SK-N-SH (cell line): ENCODE data around the gene IGF1R. TPM values are rescaled to one million over a fixed set of nuclear protein-coding genes. Genes with fewer than 3 reads are reported as not detected.

Experiments
- CTCF ChIA-PET: fragments of 300-600, 350-600 bp; formaldehyde crosslinking; extraction: SDS; loops from one replicate; lab custom pipeline; 2021; lab: Yijun Ruan, JAX
- POLR2A ChIA-PET: fragments of 350-600 bp; sonication (Branson Sonifier 250); formaldehyde crosslinking; extraction: SDS; loops from one replicate; lab custom pipeline; 2020; ENCODE audit warnings: antibody characterized with exemption, inconsistent platforms; lab: Yijun Ruan, JAX
- DNase-seq: peaks from one replicate; pipeline ENCODE4 v3.0.0; 2012
- H2AFZ ChIP-seq: fragments of 200-600 bp; sonication (generic); 2 replicates; pipeline ENCODE4 v1.8.1; 2016; ENCODE audit warnings: antibody characterized with exemption, mild to moderate bottlenecking, low read depth
- H3F3A ChIP-seq: fragments of 200-600 bp; sonication (generic); replicated peaks from 2 replicates; pipeline ENCODE3; 2016; ENCODE audit warnings: antibody characterized with exemption, mild to moderate bottlenecking; ENCODE audit not compliant: insufficient read depth
- H3K27ac ChIP-seq, 2 experiments: fragments of 200-500 bp in 1 of 2; fragments of 200-600 bp in 1 of 2; sonication (Bioruptor generic) in 1 of 2; sonication (generic), shearing (Covaris generic) in 1 of 2; 2 replicates each; pipeline versions ENCODE4 v1.5.1 to v1.6.1; 2014 to 2016; ENCODE audit warnings: low read depth in 2 of 2, inconsistent platforms in 1 of 2, low read length in 1 of 2, mild to moderate bottlenecking in 1 of 2, mixed read lengths in 1 of 2
- H3K27me3 ChIP-seq: fragments of 200-600 bp; sonication (generic), shearing (Covaris generic); 2 replicates; pipeline ENCODE4 v1.6.1; 2016; ENCODE audit warnings: mixed run types; ENCODE audit not compliant: insufficient read depth
- H3K36me3 ChIP-seq, 2 experiments: fragments of 200-500 bp in 1 of 2; fragments of 200-600 bp in 1 of 2; sonication (Bioruptor generic) in 1 of 2; sonication (generic) in 1 of 2; replicated peaks in 1 of 2; 2 replicates each; pipeline versions ENCODE3 to v1.5.1; 2014 to 2016; ENCODE audit warnings: low read length in 1 of 2, mild to moderate bottlenecking in 1 of 2; ENCODE audit not compliant: insufficient read depth in 2 of 2, control insufficient read depth in 1 of 2
- H3K4me1 ChIP-seq, 2 experiments: fragments of 200-500 bp in 1 of 2; fragments of 200-600 bp in 1 of 2; sonication (Bioruptor generic) in 1 of 2; sonication (generic), shearing (Covaris generic) in 1 of 2; 2 replicates each; pipeline versions ENCODE4 v1.5.1 to v1.6.1; 2014 to 2016; ENCODE audit warnings: low read depth in 1 of 2, low read length in 1 of 2, mixed run types in 1 of 2; ENCODE audit not compliant: insufficient read depth in 2 of 2, control insufficient read depth in 1 of 2
- H3K4me2 ChIP-seq: fragments of 200-600 bp; sonication (generic), shearing (Covaris generic); 2 replicates; pipeline ENCODE4 v1.6.1; 2017; ENCODE audit warnings: mixed run types
- H3K4me3 ChIP-seq, 2 experiments: fragments of 200-500 bp in 1 of 2; fragments of 200-600 bp in 1 of 2; sonication (Bioruptor generic) in 1 of 2; sonication (generic), shearing (Covaris generic) in 1 of 2; 2 replicates each; pipeline versions ENCODE4 v1.5.1 to v1.8.1; 2014 to 2016; ENCODE audit warnings: low read depth in 2 of 2, inconsistent platforms in 1 of 2, low read length in 1 of 2, mild to moderate bottlenecking in 1 of 2, mixed read lengths in 1 of 2, moderate library complexity in 1 of 2
- H3K79me2 ChIP-seq: fragments of 200-600 bp; sonication (generic); 2 replicates; pipeline ENCODE4 v1.8.1; 2017; ENCODE audit warnings: mild to moderate bottlenecking; ENCODE audit not compliant: insufficient read depth
- H3K9ac ChIP-seq: fragments of 200-600 bp; sonication (generic); 2 replicates; pipeline ENCODE4 v1.6.1; 2017; ENCODE audit warnings: mixed run types
- H3K9me2 ChIP-seq: fragments of 200-600 bp; sonication (generic); 2 replicates; pipeline ENCODE4 v1.6.1; 2017; ENCODE audit warnings: mixed run types
- H3K9me3 ChIP-seq: fragments of 200-600 bp; sonication (generic); 2 replicates; pipeline ENCODE4 v1.6.1; 2017; ENCODE audit warnings: mixed run types, mild to moderate bottlenecking, moderate library complexity
- H4K20me1 ChIP-seq: fragments of 200-600 bp; sonication (generic); 2 replicates; pipeline ENCODE4 v1.6.1; 2017; ENCODE audit warnings: mild to moderate bottlenecking, mixed run types; ENCODE audit not compliant: insufficient read depth
- CHD2 ChIP-seq: fragments of 150-350 bp; IDR thresholded peaks from 2 replicates; pipeline ENCODE4 v1.6.1; 2018; ENCODE audit warnings: low read length; ENCODE audit not compliant: partially characterized antibody
- CTCF ChIP-seq: fragments of 200-600 bp; sonication (generic); IDR thresholded peaks from 2 replicates; pipeline ENCODE4 v1.6.1; 2017; ENCODE audit warnings: antibody characterized with exemption, mild to moderate bottlenecking, moderate library complexity
- ELF1 ChIP-seq: IDR thresholded peaks from 2 replicates; pipeline ENCODE4 v1.4.0; 2012
- EP300 ChIP-seq, 2 experiments: IDR thresholded peaks; 2 replicates each; pipeline versions ENCODE4 v1.4.0 to v1.6.1; 2012; ENCODE audit warnings: borderline replicate concordance in 1 of 2, low read depth in 1 of 2, low read length in 1 of 2
- FOSL2 ChIP-seq: IDR thresholded peaks from 2 replicates; pipeline ENCODE4 v1.4.0; 2012; ENCODE audit warnings: low read depth, mild to moderate bottlenecking, moderate library complexity, borderline replicate concordance
- FOXJ3 ChIP-seq: sonication (generic); formaldehyde crosslinking; IDR thresholded peaks from 2 replicates; pipeline ENCODE4 v1.5.1; 2020; ENCODE audit warnings: mild to moderate bottlenecking, missing genetic modification reagents
- GABPA ChIP-seq: IDR thresholded peaks from 2 replicates; pipeline ENCODE4 v1.4.0; 2012; ENCODE audit warnings: low read depth, mild to moderate bottlenecking
- GATA2 ChIP-seq: sonication (generic); formaldehyde crosslinking; IDR thresholded peaks from 2 replicates; pipeline ENCODE4 v1.5.0; 2020; ENCODE audit warnings: mild to moderate bottlenecking, missing genetic modification reagents
- JUND ChIP-seq: IDR thresholded peaks from 2 replicates; pipeline ENCODE4 v1.4.0; 2012
- MEF2A ChIP-seq: IDR thresholded peaks from 2 replicates; pipeline ENCODE4 v1.4.0; 2012; ENCODE audit warnings: low read depth, borderline replicate concordance
- NFIC ChIP-seq: IDR thresholded peaks from 2 replicates; pipeline ENCODE4 v1.4.0; 2012; ENCODE audit warnings: borderline replicate concordance
- NRF1 ChIP-seq: IDR thresholded peaks from 2 replicates; pipeline ENCODE4 v1.6.1; 2012; ENCODE audit warnings: low read depth, mild to moderate bottlenecking, low read length
- PBX3 ChIP-seq: IDR thresholded peaks from 2 replicates; pipeline ENCODE4; 2012
- RAD21 ChIP-seq: IDR thresholded peaks from 2 replicates; pipeline ENCODE4 v1.6.1; 2012; ENCODE audit warnings: mild to moderate bottlenecking, low read length
- REST ChIP-seq: IDR thresholded peaks from 2 replicates; pipeline ENCODE4 v1.6.1; 2012; ENCODE audit warnings: mild to moderate bottlenecking, low read depth, low read length, moderate library complexity
- RFX5 ChIP-seq: IDR thresholded peaks from 2 replicates; pipeline ENCODE4 v1.6.1; 2012; ENCODE audit warnings: mild to moderate bottlenecking, improper control_type of control experiment, low read length
- RXRA ChIP-seq: IDR thresholded peaks from 2 replicates; pipeline ENCODE4 v1.4.0; 2012; ENCODE audit warnings: low read depth, mild to moderate bottlenecking, borderline replicate concordance
- SMC3 ChIP-seq: IDR thresholded peaks from 2 replicates; pipeline ENCODE4 v1.6.1; 2012; ENCODE audit warnings: low read depth, low read length, improper control_type of control experiment
- USF2 ChIP-seq: fragments of 150-350 bp; IDR thresholded peaks from 2 replicates; pipeline ENCODE4 v1.6.1; 2017; ENCODE audit warnings: antibody characterized with exemption, low read length, low read depth, borderline replicate concordance
- YY1 ChIP-seq: IDR thresholded peaks from 2 replicates; pipeline ENCODE4 v1.4.0; 2012; ENCODE audit warnings: low read depth, mild to moderate bottlenecking
- WGBS: methylation state at CpG from one replicate; pipeline ENCODE4 v1.1.6; 2017; ENCODE audit warnings: low lambda C conversion rate; 5-methylcytosine and 5-hydroxymethylcytosine counted together
- polyA plus RNA-seq, 3 experiments: library from polyadenylated mRNA; depleted of rRNA; stranded (reverse); fragments of >200 nt; gene quantifications; 2 replicates each; pipeline ENCODE4 v1.2.3, GENCODE V29; 2012

Gene IGF1R
- polyA plus RNA-seq, 1 of the 3 experiments (the other 2 are of a cell fraction): 9.5 TPM

GRCh38 chr15:98798375-98798893 lies 150.1 kb downstream of the IGF1R start:
- peaks cover 25 to 42% of the 10 kb centered on the region in 2 experiments for H3K4me1 ChIP-seq
- H3K9me3 ChIP-seq: no peaks in the 10 kb centered on the region
- no peak for DNase-seq
- peaks cover 14% of the 10 kb centered on the region for H3F3A ChIP-seq
- no peak overlapping the region for H3K27ac ChIP-seq
- H4K20me1 ChIP-seq: peaks cover 20% of the 10 kb centered on the region
- no peak overlapping the region for H2AFZ ChIP-seq
- WGBS: 94% methylated on average over 6 of the region's 6 CpGs
- H3K9me2 ChIP-seq: no peaks in the 10 kb centered on the region
- POLR2A ChIA-PET: no interaction called here
- no peaks in the 10 kb centered on the region for H3K36me3 ChIP-seq
- H3K9ac ChIP-seq: no peak overlapping the region
- TF ChIP-seq RAD21 (no peak), ELF1 (no peak), MEF2A (no peak), FOSL2 (no peak), GABPA (no peak), NFIC (no peak), RXRA (no peak), USF2 (no peak), NRF1 (no peak), GATA2 (CRISPR knock-in tag) (no peak), RFX5 (no peak), SMC3 (no peak), PBX3 (no peak)
- CTCF ChIA-PET: interaction anchor here (1.0 to 11.3 kb wide), 3 partner anchors 9 to 280 kb away, joined by 3 to 77 read pairs (median 9); no protein-coding TSS in a partner anchor
- no peaks in the 10 kb centered on the region for H3K27me3 ChIP-seq
- peaks cover 60% of the 10 kb centered on the region for H3K79me2 ChIP-seq
- H3K4me3 ChIP-seq: no peak overlapping the region
- H3K4me2 ChIP-seq: no peak overlapping the region

- TF ChIP-seq NFIC (no peak), FOXJ3 (no peak), CHD2 (no peak), FOSL2 (no peak), SMC3 (no peak), JUND (no peak), CTCF (no peak), GATA2 (CRISPR knock-in tag) (no peak), YY1 (no peak), REST (no peak), EP300 (IDR thresholded peaks at IDR 0.05; ENCODE audit: borderline replicate concordance in 1 of 2, low read depth in 1 of 2, low read length in 1 of 2) (no peak)
- TF ChIP-seq, all 33 proteins: peak for 0
Observed at GRCh38 chr15:98799461-98800390, 151.4 kb downstream of the IGF1R start.

More at GRCh38 chr15:98799461-98800390, 151.4 kb downstream of the IGF1R start:
- POLR2A ChIA-PET: no interaction called here
- DNase-seq: no peak
- Histone ChIP-seq H3K36me3 (no peaks in the 10 kb centered on the region), H3K79me2 (peaks cover 60% of the 10 kb centered on the region), H2AFZ (no peak overlapping the region), H4K20me1 (peaks cover 25% of the 10 kb centered on the region), H3K9me3 (no peaks in the 10 kb centered on the region), H3K4me2 (peak overlapping the region; percentile 68), H3K9me2 (no peaks in the 10 kb centered on the region), H3K27me3 (no peaks in the 10 kb centered on the region), H3K9ac (no peak overlapping the region), H3F3A (peaks cover 19% of the 10 kb centered on the region), H3K4me3 (no peak overlapping the region), H3K4me1 (peaks cover 25 to 42% of the 10 kb centered on the region in 2 experiments), H3K27ac (peak overlapping the region; percentile 45 to 69)
- WGBS: 56% methylated on average over 11 of the region's 11 CpGs
- CTCF ChIA-PET: interaction anchor here (1.9 kb wide), 1 partner anchor 20 kb away, joined by 12 read pairs; no protein-coding TSS in a partner anchor
